Thyroid gland (tissue), 4 donors: ENCODE results near the gene SYNGAP1.

Experiments
- POLR2A ChIP-seq, 2 donors: fragments of 450-650 bp; IDR thresholded peaks; one replicate each; pipeline ENCODE4 v1.6.1; 2017; ENCODE audit warnings: antibody characterized with exemption in 2 of 2, mild to moderate bottlenecking in 2 of 2, moderate library complexity in 1 of 2
- TF ChIP-seq, protein P1 (sequence below), 6 experiments: fragments of 200-600 bp in 3 of 6; fragments of 450-650 bp in 3 of 6; sonication (generic) in 3 of 6; IDR thresholded peaks; one replicate each; pipeline ENCODE4 v1.5.1; 2016 to 2019; ENCODE audit warnings: antibody characterized with exemption in 6 of 6, mild to moderate bottlenecking in 2 of 6, inconsistent platforms in 1 of 6, moderate library complexity in 1 of 6

DNA sequence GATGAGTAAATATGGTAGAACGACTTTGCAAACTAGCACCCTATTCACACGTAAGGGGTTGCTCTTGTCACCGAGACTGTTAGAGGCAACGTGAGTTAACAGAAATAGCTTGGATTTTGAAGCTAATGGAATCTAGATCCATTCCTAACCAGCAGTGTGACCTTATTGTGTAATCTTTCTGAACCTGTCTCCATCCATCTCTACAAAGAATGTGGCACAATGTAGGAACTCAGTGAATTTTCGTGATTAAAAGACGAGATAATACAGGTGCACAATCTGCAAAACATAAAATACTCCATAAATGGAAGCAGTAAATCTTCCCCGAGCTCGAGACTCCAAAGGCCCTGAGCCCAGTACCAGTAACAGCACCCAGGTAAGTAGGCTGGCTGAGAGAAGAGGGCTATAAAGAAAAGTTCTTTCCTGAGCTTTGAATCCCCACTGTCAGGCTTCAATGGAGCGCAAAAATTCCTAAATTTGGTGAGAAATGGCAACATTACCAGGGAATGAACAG, 29.0 kb upstream of the SYNGAP1 start:
- TF ChIP-seq, protein P1, sequence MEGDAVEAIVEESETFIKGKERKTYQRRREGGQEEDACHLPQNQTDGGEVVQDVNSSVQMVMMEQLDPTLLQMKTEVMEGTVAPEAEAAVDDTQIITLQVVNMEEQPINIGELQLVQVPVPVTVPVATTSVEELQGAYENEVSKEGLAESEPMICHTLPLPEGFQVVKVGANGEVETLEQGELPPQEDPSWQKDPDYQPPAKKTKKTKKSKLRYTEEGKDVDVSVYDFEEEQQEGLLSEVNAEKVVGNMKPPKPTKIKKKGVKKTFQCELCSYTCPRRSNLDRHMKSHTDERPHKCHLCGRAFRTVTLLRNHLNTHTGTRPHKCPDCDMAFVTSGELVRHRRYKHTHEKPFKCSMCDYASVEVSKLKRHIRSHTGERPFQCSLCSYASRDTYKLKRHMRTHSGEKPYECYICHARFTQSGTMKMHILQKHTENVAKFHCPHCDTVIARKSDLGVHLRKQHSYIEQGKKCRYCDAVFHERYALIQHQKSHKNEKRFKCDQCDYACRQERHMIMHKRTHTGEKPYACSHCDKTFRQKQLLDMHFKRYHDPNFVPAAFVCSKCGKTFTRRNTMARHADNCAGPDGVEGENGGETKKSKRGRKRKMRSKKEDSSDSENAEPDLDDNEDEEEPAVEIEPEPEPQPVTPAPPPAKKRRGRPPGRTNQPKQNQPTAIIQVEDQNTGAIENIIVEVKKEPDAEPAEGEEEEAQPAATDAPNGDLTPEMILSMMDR (IDR thresholded peaks at IDR 0.05), result no peak
- TF ChIP-seq POLR2A (IDR thresholded peaks at IDR 0.05), result peak in 1 of 2 donors; percentile 43
